MG63 (cell line): ENCODE measurements around the gene SFN. TPM values are rescaled to one million over a fixed set of nuclear protein-coding genes. Genes with fewer than 3 reads are reported as not detected.
A peak's percentile ranks its signal among the peaks of the same experiment; 100 is the strongest.

Experiments used
- DNase-seq: peaks from one replicate; pipeline ENCODE4 v3.0.0-alpha.2; 2020
- H3K27me3 ChIP-seq: fragments of 250-450 bp; sonication (Bioruptor Pico); 2 replicates; pipeline ENCODE4 v1.5.1; 2020; ENCODE audit warnings: mild to moderate bottlenecking, moderate library complexity
- H3K36me3 ChIP-seq: fragments of 250-450 bp; sonication (Bioruptor Pico); 2 replicates; pipeline ENCODE4 v1.5.1; 2020; ENCODE audit warnings: mild to moderate bottlenecking, moderate library complexity
- H3K4me3 ChIP-seq: fragments of 250-450 bp; sonication (Bioruptor Pico); 2 replicates; pipeline ENCODE4 v1.5.1; 2020; ENCODE audit warnings: mild to moderate bottlenecking, moderate library complexity
- H3K9me3 ChIP-seq: fragments of 250-450 bp; sonication (Bioruptor Pico); 2 replicates; pipeline ENCODE4 v1.5.1; 2020; ENCODE audit warnings: mild to moderate bottlenecking, moderate library complexity
- total RNA-seq: library from RNA; depleted of rRNA; stranded (reverse); fragments of >200 nt; shearing (Covaris generic); gene quantifications from 2 replicates; pipeline ENCODE4 v1.2.3, GENCODE V29; 2014; ENCODE audit warnings: low replicate concordance; rRNA removed

SFN gene
- not detected in 2 replicates for total RNA-seq

GRCh38 chr1:26862781-26863684, at the start of gene SFN:
SFN (plus strand) TSS chr1:26863149; CDS start chr1:26863213, 64 bp downstream.
- Histone ChIP-seq H3K27me3 (no peaks in the 10 kb centered on the region), H3K9me3 (no peaks in the 10 kb centered on the region), H3K4me3 (no peak within 1 kb of the TSS), H3K36me3 (no peaks in the 10 kb centered on the region)
- DNase-seq, result no peak

GRCh38 chr1:26814377-26814776, 48.6 kb upstream of the SFN start:
- no peak for DNase-seq
- H3K27me3 ChIP-seq, result no peaks in the 10 kb centered on the region
- H3K4me3 ChIP-seq, result no peak overlapping the region
- H3K9me3 ChIP-seq, result no peaks in the 10 kb centered on the region
- no peaks in the 10 kb centered on the region for H3K36me3 ChIP-seq

GRCh38 chr1:26814893-26815292, 48.1 kb upstream of the SFN start:
- H3K4me3 ChIP-seq, result no peak overlapping the region
- DNase-seq, result no peak
- H3K9me3 ChIP-seq, result no peaks in the 10 kb centered on the region
- no peaks in the 10 kb centered on the region for H3K36me3 ChIP-seq
- no peaks in the 10 kb centered on the region for H3K27me3 ChIP-seq

GRCh38 chr1:26820784-26821269, 42.1 kb upstream of the SFN start:
- Histone ChIP-seq H3K9me3 (no peaks in the 10 kb centered on the region), H3K4me3 (no peak overlapping the region), H3K36me3 (no peaks in the 10 kb centered on the region), H3K27me3 (no peaks in the 10 kb centered on the region)
- DNase-seq, result no peak

- DNase-seq, result no peak
Measured at GRCh38 chr1:26822737-26823395, 40.1 kb upstream of the SFN start.

GRCh38 chr1:26824731-26825130, 38.2 kb upstream of the SFN start:
- H3K4me3 ChIP-seq, result no peak overlapping the region
- H3K36me3 ChIP-seq, result peaks cover 2% of the 10 kb centered on the region; the same call in 1 of the 2 replicates
- H3K9me3 ChIP-seq, result no peaks in the 10 kb centered on the region
- DNase-seq, result no peak
- H3K27me3 ChIP-seq, result no peaks in the 10 kb centered on the region

More at GRCh38 chr1:26822737-26823395, 40.1 kb upstream of the SFN start:
- H3K4me3 ChIP-seq, result no peak overlapping the region
- H3K36me3 ChIP-seq, result no peaks in the 10 kb centered on the region
- no peaks in the 10 kb centered on the region for H3K9me3 ChIP-seq
- H3K27me3 ChIP-seq, result no peaks in the 10 kb centered on the region

GRCh38 chr1:26826261-26827105, 36.5 kb upstream of the SFN start, which contains the start of gene ZDHHC18:
ZDHHC18 (plus strand) TSS chr1:26826688; CDS start chr1:26826805, 117 bp downstream.
- Histone ChIP-seq H3K9me3 (no peaks in the 10 kb centered on the region), H3K4me3 (peak within 1 kb of the TSS; percentile 61), H3K27me3 (no peaks in the 10 kb centered on the region), H3K36me3 (peaks cover 11% of the 10 kb centered on the region; the same call in 1 of the 2 replicates)
- peak; percentile 67 for DNase-seq

GRCh38 chr1:26827106-26827604, 35.8 kb upstream of the SFN start:
- H3K4me3 ChIP-seq, result peak overlapping the region; percentile 61
- DNase-seq, result no peak
- H3K27me3 ChIP-seq, result no peaks in the 10 kb centered on the region
- peaks cover 11% of the 10 kb centered on the region for H3K36me3 ChIP-seq
- H3K9me3 ChIP-seq, result no peaks in the 10 kb centered on the region

GRCh38 chr1:26827663-26828062, 35.3 kb upstream of the SFN start:
- peaks cover 16% of the 10 kb centered on the region for H3K36me3 ChIP-seq
- H3K9me3 ChIP-seq, result no peaks in the 10 kb centered on the region
- peak overlapping the region; percentile 61 for H3K4me3 ChIP-seq
- no peak for DNase-seq
- H3K27me3 ChIP-seq, result no peaks in the 10 kb centered on the region

- peaks cover 22% of the 10 kb centered on the region for H3K36me3 ChIP-seq
- DNase-seq, result no peak
- H3K9me3 ChIP-seq, result no peaks in the 10 kb centered on the region
- no peaks in the 10 kb centered on the region for H3K27me3 ChIP-seq
- H3K4me3 ChIP-seq, result no peak overlapping the region
Measured at GRCh38 chr1:26828411-26828991, 34.4 kb upstream of the SFN start.

- H3K9me3 ChIP-seq, result no peaks in the 10 kb centered on the region
- no peaks in the 10 kb centered on the region for H3K27me3 ChIP-seq
- DNase-seq, result no peak
- H3K36me3 ChIP-seq, result peaks cover 22% of the 10 kb centered on the region
- H3K4me3 ChIP-seq, result no peak overlapping the region
Measured at GRCh38 chr1:26829184-26829911, 33.6 kb upstream of the SFN start.

- Histone ChIP-seq H3K9me3 (no peaks in the 10 kb centered on the region), H3K4me3 (no peak overlapping the region), H3K36me3 (peaks cover 22% of the 10 kb centered on the region), H3K27me3 (no peaks in the 10 kb centered on the region)
- DNase-seq, result no peak
Measured at GRCh38 chr1:26831059-26831458, 31.9 kb upstream of the SFN start.

GRCh38 chr1:26831546-26832248, 31.3 kb upstream of the SFN start:
- H3K4me3 ChIP-seq, result no peak overlapping the region
- H3K36me3 ChIP-seq, result peaks cover 22% of the 10 kb centered on the region
- H3K9me3 ChIP-seq, result no peaks in the 10 kb centered on the region
- no peak for DNase-seq
- H3K27me3 ChIP-seq, result no peaks in the 10 kb centered on the region

GRCh38 chr1:26832249-26832960, 30.5 kb upstream of the SFN start:
- no peak overlapping the region for H3K4me3 ChIP-seq

More at GRCh38 chr1:26832249-26832960, 30.5 kb upstream of the SFN start:
- peaks cover 22% of the 10 kb centered on the region for H3K36me3 ChIP-seq
- DNase-seq, result no peak
- no peaks in the 10 kb centered on the region for H3K9me3 ChIP-seq
- no peaks in the 10 kb centered on the region for H3K27me3 ChIP-seq
